Cerebellar cortex (tissue), 1 donor: ENCODE measurements around the gene SERPINB6.
"Not testable (repeated sequence)": the region's sequence is repeated elsewhere in the genome, so short reads cannot be mapped to it uniquely, and the experiment has no call there.

Experiments used
- DNase-seq: peaks from one replicate; pipeline ENCODE4 v3.0.0-alpha.2; 2015; ENCODE audit warnings: low spot score

The SERPINB6 gene

DNA sequence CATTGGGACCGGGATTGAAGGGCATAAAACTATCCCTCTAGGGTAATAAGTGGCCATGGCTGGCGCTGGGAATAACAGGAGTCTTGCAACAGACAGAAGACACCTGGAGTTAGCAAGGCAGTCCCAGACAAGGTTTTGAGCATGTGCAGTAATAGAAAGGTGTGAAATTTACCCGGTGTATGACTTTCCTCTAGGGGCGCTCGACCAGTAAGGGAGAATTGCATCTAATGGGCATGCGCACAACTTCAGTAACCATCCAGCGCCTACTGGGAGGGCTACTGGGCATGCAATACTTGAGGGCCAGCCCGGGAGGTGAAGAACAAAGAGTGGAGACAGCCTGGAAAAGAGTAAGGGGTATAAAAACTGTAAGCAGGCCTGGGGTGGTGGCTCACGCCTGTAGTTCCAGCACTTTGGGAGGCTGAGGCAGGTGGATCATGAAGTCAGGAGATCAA, 32.7 kb downstream of the SERPINB6 start:
- no peak for DNase-seq

DNA sequence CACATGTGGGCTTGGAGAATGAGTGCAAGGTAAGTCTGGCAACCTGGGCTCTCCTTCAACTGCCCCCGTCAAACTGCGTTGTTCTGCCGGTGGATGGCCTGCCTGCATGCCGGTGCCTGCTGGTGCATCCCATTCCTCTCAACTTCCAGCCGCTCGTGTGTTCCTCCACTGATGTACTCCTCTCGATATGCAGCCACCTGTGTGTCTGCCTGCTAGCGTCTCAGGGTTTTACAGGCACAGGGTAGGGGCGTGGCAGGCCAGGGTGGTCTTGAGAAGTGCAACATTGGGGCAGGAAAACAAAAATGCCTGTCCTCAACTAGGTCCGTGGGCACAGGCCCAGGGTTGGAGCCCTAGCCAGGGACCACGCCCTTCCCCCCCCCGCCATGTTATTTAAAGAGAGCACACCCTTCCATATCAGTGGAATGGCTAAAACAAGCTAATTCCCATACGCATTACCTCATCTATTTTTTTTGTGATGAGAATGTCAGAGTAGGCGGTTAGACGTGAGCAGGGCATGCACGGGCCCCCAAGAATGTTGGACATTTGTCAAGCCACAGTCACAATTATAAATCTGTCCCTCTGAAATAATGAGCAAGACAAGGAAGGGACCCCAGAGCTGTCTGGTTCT, 33.2 kb downstream of the SERPINB6 start:
- no peak for DNase-seq

DNA sequence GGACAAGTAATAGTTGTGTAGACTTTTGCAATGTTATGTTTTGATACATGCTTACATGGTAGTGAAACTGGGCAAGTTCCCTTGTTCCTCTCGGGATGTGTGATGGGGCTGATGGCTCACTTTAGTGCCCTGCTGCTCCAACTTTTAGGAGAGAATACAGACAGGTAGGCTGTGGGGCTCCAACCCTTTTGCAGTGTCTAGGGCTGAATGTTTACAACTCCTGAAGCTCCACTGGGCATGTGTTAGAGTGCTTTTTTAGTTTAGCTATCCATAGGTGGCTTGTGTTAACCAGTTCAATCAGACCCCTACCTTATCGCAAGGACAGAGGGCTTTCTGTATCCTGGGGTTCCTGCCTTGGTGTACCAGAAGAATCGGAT, 33.8 kb downstream of the SERPINB6 start:
- DNase-seq = no peak

DNA sequence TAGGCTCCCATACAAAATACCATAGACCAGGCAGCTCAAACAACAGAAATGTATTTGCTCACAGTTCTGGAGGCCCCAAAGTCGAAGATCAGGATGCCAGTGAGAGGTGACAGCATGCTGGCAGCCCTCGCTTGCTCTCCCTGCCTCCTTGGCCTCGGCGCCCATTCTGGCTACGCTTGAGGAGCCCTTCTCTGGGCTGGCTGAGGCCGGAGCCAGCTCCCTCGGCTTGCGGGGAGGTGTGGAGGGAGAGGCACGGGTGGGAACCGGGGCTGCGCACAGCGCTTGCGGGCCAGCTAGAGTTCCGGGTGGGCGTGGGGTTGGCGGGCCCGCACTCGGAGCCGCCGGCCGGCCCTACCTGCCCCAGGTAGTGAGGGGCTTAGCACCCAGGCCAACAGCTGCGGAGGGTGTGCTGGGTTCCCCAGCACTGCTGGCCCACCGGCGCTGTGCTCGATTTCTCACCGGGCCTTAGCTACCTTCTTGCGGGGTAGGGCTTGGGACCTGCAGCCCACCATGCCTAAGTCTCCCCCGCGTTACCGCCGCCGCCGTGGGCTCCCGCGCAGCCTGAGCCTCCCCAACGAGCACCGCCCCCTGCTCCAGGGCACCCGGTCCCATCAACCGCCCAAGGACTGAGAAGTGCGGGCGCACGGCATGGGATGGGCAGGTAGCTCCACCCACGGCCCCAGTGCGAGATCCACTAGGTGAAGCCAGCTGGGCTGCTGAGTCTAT, 35.6 kb downstream of the SERPINB6 start:
- DNase-seq = no peak

DNA sequence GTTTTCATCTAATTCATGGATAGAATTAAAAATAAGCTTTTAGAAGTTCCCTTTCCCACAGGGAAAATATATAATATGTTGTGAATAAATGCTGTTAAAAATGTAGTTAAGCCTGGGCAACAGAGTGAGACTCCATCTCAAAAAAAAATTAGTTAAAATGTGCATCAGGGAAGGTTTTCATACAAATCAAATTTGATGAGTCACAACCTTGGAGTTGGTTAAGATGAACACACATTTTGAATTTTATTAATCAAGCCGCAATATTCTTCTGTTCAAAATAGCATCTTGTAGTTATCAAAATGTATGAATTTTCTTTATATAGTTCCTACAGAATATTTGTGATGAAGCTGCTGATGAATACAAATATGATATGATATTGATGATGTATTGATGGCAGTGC, 37.3 kb downstream of the SERPINB6 start:
- DNase-seq = no peak

DNA sequence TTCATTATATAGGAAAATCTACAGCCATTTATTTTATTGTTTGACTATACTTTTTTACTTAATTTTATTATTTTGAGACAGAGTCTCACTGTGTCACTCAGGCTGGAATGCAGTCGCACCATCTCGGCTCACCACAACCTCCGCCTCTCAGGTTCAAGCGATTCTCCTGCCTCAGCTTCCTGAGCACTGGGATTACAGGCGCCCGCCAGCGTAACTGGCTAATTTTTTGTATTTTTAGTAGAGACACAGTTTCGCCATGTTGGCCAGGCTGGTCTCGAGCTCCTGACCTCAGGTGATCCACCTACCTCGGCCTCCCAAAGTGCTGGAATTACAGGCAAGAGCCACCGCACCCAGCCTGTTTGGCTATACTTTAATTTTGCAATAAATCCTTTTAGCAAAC, 38.5 kb downstream of the SERPINB6 start:
- DNase-seq = not testable (repeated sequence)

DNA sequence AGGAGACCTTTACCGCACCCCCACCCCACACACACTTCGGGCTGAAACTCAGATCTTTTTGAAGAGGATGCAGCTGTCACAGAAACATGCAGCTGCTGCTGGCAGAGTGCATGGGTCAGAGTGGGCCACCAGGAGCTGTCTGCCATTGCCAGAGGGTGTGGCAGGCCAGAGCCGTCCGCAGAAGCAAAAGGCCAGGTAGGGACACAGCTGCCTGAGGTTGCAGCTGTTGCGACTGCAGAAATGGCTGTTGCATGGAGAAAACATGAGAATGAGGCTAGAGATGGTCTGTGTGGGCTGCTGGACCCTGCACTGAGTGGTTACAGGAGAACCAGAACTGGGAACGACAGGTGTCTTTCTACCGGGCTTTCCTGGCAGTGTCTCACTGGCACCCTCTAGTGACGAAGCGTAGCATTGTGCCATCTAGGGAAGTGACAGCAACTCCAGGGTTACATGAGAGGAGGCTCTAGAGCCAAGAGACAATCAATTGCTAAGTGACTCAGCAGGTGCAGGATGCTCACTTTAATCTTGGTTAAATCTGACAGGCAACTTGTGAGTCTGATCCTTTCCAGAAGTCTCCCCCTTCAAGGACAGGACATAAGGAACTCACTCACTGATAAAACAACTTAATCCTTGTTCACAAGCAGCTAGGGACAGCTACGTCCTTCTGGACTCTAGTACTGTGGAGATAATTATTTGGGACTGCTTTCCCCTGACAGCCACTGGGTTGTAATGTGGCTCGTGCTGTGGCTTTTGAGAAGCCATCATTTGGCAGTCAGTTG, 39.2 kb downstream of the SERPINB6 start:
- peak; percentile 92 for DNase-seq

DNA sequence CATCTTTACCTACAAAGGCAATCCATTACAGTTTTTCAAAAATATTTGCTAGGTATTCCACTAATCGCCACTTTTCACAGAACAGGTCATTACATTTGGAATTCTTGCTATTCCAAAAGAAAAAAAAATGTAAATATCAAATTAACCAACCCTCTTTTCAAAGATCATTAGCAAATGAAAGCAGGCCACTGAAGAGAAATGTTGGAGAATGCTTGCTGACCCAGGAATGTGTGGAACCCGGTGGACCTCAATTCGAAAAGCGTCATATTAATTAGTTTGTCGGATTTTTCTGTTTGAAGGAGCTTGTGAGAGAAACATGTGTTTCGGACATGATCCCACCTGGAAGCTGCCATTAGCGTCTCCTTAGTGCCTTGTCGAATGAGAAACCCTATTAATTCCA, 40.3 kb downstream of the SERPINB6 start:
- DNase-seq = no peak

DNA sequence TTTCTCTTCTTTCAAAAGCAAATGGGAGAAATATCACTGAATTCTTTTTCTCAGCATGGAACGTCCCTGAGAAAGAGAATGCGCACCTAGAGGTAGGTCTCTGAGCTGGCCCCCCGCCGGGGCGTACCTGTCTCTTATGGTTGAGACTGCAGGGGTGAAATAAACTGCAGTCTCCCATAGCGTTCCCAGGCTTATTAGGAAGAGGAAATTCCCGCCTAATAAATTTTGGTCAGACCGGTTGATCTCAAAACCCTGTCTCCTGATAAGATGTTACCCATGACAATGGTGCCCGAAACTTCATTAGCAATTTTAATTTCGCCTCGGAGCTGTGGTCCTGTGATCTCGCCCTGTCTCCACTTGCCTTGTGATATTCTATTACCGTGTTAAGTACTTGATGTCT, 43.4 kb downstream of the SERPINB6 start:
- not testable (repeated sequence) for DNase-seq

DNA sequence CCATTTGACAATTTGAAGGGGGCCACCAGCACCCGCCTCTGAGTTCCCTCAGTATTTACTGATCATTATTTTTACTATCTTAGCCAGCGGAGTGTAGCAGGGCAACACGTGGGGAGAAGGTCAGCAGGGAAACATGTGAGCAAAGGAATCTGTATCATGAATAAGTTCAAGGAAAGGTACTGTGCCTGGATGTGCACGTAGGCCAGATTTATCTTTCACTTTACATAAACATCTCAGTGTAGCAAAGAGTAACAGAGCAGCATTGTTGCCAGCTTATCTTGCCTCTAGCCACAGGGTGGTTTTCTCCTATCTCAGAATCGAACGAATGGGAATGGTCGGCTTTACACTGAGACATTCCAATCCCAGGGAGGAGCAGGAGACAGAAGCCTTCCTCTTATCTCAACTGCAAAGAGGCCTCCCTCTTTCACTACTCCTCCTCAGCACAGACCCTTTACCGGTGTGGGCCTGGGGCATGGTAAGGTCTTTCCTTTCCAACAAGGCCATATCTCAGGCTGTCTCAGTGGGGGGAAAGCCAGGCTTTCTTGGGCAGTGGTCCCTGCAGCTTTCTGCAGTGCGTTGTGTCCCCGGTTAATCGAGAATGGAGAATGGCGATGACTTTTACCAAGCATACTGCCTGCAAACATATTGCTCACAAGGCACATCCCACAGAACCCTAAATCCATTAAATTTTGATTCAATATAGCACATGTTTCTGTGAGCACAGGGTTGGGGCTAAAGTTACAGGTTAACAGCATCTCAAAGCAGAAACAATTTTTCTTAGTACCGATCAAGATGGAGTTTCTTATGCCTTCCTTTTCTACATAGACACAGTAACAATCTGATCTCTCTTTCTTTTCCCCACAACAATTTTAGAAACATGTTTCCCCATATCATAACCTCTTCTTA, 45.3 kb downstream of the SERPINB6 start:
- DNase-seq = not testable (repeated sequence)

DNA sequence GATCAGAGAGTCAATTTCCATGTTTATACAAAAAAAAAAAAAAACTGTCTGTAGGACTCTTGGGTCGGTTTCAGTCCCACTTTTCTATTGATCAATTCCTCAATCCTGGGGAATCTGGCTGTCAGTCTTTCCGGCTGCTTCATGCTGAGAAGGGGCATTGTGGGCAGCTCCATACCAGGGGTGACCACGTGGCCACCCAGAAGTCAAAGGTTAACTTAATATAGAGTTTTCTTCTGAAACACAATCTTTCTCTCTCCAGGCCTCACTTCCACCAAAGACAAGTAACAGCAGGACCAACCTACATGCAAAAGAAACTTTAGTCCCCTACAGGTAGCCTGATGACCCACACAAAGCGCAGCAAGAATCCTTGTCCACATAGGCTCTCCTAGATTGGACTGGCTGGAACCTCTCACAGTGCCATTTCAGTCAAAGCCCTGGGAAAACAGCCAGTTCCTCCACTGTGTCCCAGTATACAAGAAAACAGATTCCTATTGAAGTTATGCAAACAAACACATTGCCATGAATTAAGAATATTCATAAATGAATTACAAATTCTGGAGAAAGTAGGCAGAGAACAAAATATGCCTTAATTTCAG, 49.7 kb downstream of the SERPINB6 start:
- DNase-seq = no peak

DNA sequence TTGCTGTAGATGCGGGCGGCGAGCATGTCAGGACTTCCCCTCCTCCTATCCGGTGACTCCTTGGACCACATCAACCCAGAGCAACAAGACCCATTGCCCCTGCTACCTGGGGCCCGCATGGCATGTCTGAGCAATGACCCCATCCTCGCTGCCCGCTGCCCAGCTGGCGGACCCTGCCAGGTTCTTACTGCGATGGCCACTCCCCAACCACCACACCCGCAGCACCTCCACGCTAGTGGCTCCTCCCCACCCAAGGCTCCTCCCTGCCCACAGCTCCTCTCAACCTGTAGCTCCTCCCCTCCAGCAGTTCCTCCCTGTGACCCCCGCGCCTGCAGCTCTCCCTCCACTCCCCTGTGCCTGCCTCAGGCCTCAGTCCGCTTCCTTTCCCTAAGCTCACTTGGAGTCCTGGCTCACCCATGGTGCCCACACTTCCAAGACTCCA, 50.7 kb downstream of the SERPINB6 start:
- no peak for DNase-seq

DNA sequence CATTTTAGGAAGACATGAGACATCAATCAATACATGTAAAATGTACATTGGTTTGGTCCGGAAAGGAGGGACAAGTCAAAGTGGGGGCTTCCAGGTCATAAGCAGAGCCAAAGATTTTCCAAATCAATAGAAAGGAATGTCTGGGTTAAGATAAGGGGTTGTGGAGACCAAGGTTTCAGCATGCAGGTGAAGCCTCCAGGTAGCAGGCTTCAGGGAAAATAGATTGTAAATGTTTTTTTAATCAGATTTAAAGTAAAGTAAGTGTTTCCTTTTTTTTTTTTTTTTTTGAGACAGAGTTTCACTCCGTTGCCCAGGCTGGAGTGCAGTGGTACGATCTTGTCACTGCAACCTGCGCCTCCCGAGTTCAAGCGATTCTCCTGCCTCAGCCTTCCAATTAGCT, 51.5 kb downstream of the SERPINB6 start:
- no peak for DNase-seq

DNA sequence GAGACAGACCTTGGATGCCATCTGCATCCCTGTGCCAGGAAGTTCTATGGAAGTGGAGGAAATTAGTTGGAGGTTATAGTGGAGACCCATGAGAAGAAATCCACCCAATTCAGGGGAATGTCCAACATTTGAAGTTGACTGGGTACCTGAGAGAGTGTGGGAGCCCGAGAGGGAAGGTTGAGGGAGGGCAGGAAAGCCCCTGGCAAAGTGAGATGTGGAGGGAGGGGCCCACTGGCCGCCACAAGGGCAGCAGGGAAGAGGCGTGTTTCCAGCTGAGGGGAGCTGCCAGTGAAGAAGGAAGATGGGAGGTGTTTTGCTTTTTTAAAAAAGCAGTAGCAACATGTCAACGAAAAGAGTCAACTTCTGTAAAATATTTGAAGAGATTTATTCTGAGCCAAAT, 52.0 kb downstream of the SERPINB6 start:
- DNase-seq = no peak

DNA sequence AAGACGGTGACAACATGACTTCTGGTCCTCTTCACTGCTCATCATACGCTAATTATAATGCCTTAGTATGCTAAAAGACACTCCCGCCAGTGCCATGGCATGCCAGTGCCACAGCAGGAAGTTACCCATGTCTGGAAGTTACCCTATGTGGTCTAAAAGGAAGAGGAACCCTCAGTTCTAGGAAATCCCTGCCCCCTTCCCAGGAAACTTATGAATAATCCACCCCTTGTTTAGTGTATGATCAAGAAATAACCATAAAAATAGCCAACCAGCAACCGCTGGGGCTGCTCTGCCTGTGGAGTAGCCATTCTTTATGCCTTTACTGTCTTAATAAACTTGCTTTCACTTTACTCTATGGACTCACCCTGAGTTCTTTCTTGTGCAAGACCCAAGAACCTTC, 52.4 kb downstream of the SERPINB6 start:
- DNase-seq = no peak

DNA sequence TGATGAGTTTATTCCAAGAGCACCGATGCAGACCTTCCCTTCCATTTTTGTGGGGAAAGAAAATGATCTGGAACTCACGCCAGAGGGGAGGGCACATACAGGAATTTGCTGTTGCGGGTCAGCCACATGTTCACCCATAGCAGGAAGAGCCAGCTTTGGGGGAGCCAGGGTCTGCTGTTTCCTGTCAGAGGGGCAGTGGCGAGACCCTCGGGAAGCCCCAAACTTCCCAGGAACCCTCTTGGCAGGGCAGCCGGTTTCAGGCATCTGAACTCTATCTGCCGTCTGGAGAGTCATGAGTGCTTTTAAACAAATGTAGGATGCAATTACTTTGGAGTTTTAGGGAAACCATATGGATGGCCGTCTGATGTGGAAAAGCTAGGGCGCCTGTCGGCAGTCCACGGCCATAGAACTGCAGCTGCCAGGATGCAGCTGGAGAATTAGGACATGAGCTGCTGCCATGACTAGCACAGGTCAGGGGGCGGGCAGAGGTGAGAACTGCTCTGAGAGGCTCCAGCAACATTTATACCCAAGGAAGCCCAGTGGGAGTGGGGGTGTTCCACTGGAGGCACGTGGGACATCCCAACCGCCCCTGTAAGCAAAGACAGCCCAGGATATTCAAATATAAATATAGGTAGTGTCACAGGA, 53.4 kb downstream of the SERPINB6 start:
- no peak for DNase-seq

DNA sequence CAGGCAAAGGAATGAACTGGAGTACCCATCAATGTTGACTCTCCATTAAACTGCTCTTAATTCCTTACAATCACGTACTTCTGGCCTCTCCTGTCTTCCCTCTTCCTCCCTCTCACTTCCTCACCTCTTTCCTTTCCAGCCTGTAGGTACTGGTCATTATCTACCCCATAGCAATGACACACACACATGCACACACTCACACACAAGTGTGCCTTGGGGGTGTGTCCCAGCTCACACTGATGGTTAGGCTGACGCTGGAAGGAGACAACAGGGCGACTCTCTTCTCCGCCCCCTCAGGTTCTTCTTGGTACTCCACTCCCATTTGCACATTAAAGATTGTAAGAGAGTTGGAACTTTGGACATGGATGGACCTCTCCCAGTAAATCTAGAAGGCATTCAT, 54.3 kb downstream of the SERPINB6 start:
- DNase-seq = no peak

DNA sequence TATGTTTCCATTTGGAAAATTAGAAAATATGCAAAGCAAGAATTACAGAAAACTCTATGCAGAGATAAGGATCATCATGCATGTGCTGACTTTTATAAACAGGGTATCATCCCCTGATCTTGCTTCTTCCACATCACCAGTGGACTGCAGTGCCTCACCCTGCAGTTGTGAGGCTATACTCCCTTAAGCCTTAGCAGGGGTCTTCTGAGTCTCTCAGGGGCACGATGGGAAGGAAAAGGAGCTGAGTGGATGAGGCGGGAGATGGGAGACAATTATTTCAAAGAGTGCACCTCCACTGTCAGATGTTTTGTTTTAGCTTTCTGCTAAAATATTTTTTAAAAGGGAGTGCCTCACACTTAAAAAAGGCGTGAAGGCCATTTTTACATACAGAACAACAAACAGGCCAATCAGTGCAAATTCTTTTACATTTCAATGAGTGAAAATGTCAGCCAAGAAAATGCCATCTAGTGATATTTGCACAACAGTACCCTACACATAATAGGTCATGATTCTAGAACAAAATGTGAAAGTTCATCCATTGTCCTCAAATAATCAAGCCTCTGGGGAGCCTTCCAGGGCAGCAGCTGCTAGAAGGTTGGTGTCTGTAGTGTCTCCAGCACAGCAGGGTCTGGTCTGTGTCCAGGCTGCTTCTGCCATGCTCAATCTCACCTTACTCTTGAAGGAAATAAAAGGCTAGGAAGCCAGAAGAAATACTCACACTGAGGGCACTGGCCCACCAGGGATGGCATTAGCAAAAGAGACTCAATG, 55.0 kb downstream of the SERPINB6 start:
- no peak for DNase-seq

DNA sequence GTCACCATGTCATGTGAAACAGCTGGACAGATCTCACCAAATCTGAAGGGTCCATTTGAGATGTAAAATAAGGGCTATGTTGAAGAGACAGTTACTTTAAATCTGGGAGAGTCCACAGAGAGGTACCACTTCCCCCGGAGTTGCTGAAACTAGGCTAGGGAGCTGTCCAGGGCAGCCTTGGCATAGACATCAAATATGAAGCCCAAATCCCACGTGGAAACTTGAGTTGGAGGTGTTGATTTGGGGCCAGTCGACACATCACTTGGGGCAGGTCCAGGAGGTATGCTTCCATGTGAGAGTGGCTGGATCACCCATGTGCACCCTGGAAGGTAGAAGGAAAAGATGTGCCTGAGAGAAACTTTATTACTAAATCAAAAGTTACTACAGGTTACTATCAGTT, 56.2 kb downstream of the SERPINB6 start:
- no peak for DNase-seq

DNA sequence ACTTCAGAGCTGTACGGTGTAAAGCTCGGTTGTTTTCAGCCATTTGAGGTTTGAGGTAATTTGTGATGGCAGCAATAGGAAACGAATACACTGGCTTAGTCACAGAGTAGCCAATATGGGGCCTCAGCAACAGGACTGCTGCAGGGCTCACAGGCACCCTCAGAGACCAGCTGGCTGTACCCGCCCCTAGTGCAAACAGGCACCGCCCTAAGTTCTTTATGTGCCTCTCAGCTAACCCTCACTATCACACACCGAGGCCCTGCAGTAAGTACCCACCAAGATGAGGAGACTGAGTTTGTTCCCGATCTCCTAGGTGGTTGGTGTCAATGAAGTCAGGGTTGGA, 57.1 kb downstream of the SERPINB6 start:
- DNase-seq = no peak
